Stimulated activated CD8-positive, alpha-beta memory T cell treated with anti-CD3 and anti-CD28 coated beads, Interleukin-4, amount 100 ng/mL, for 1 hour (primary cell): Measurements from ENCODE around the gene MPP1.
"Not testable (repeated sequence)": the region's sequence is repeated elsewhere in the genome, so short reads cannot be mapped to it uniquely, and the experiment has no call there.

Experiments
- DNase-seq, 2 donors: peaks; one replicate each; pipeline ENCODE4 v3.0.0-alpha.2; 2020; ENCODE audit warnings: low read depth in 2 of 2, low spot score in 1 of 2

Gene MPP1

GRCh38 chrX:154804957-154805695 lies at the start of gene MPP1:
MPP1 (minus strand) TSS chrX:154805485; CDS start chrX:154805373, 112 bp downstream.
- DNase-seq = peak; percentile 34 to 51

GRCh38 chrX:154850957-154851611 lies 45.8 kb upstream of the MPP1 start:
- no peak for DNase-seq

- no peak for DNase-seq
These were observed 35.6 kb upstream of the MPP1 start for GRCh38 chrX:154840856-154841255.

GRCh38 chrX:154836163-154836562 lies 30.9 kb upstream of the MPP1 start:
- no peak for DNase-seq

- DNase-seq = no peak
These were observed 29.3 kb upstream of the MPP1 start, which contains the start of gene SMIM9 for GRCh38 chrX:154834562-154834961. SMIM9 (minus strand) TSS chrX:154834662; CDS start chrX:154830856, 3,806 bp downstream.

GRCh38 chrX:154833746-154834274 lies 28.5 kb upstream of the MPP1 start:
- DNase-seq = no peak

- no peak for DNase-seq
These were observed 24.7 kb upstream of the MPP1 start for GRCh38 chrX:154829926-154830442.

GRCh38 chrX:154829134-154829533 lies 23.8 kb upstream of the MPP1 start:
- no peak for DNase-seq

- no peak for DNase-seq
These were observed 22.7 kb upstream of the MPP1 start for GRCh38 chrX:154828016-154828408.

- no peak for DNase-seq
These were observed 22.1 kb upstream of the MPP1 start for GRCh38 chrX:154827194-154828015.

- DNase-seq = not testable (repeated sequence)
These were observed 20.3 kb upstream of the MPP1 start for GRCh38 chrX:154825586-154825985.

GRCh38 chrX:154824638-154825037 lies 19.4 kb upstream of the MPP1 start:
- DNase-seq = no peak

- no peak for DNase-seq
These were observed 16.7 kb upstream of the MPP1 start for GRCh38 chrX:154822029-154822428.

GRCh38 chrX:154821523-154821922 lies 16.2 kb upstream of the MPP1 start:
- no peak for DNase-seq

- DNase-seq = no peak
These were observed 14.6 kb upstream of the MPP1 start for GRCh38 chrX:154819771-154820341.

- DNase-seq = no peak
These were observed 13.9 kb upstream of the MPP1 start for GRCh38 chrX:154818916-154819770.

- not testable (repeated sequence) for DNase-seq
These were observed 11.8 kb upstream of the MPP1 start for GRCh38 chrX:154817048-154817618.

GRCh38 chrX:154816326-154816898 lies 11.1 kb upstream of the MPP1 start:
- not testable (repeated sequence) for DNase-seq

- DNase-seq = no peak
These were observed 10.1 kb upstream of the MPP1 start for GRCh38 chrX:154815274-154815818.
